GM19035 (cell line): Measurements from ENCODE around the gene FNDC3A.
"Not testable (repeated sequence)": the region's sequence is repeated elsewhere in the genome, so short reads cannot be mapped to it uniquely, and the experiment has no call there.

Experiments
- ATAC-seq: cut with Tn5 transposase; IDR thresholded peaks from one replicate; pipeline ENCODE4 v1.9.1; 2021; ENCODE audit not compliant: unreplicated experiment

FNDC3A gene

GRCh38 chr13:49125964-49126524 lies 150.3 kb downstream of the FNDC3A start:
- no peak for ATAC-seq

GRCh38 chr13:49132479-49133002 lies 156.8 kb downstream of the FNDC3A start:
- ATAC-seq = no peak

GRCh38 chr13:49134305-49134704 lies 158.6 kb downstream of the FNDC3A start:
- no peak for ATAC-seq

- ATAC-seq = not testable (repeated sequence)
These were observed 161.5 kb downstream of the FNDC3A start for GRCh38 chr13:49137138-49137643.

- ATAC-seq = no peak
These were observed 165.3 kb downstream of the FNDC3A start for GRCh38 chr13:49140910-49141611.

- no peak for ATAC-seq
These were observed 171.2 kb downstream of the FNDC3A start for GRCh38 chr13:49146950-49147355.

GRCh38 chr13:49148405-49148804 lies 172.7 kb downstream of the FNDC3A start:
- ATAC-seq = no peak

- ATAC-seq = not testable (repeated sequence)
These were observed 182.4 kb downstream of the FNDC3A start for GRCh38 chr13:49157955-49158584.

- ATAC-seq = not testable (repeated sequence)
These were observed 187.4 kb downstream of the FNDC3A start for GRCh38 chr13:49163162-49163561.

- no peak for ATAC-seq
These were observed 189.0 kb downstream of the FNDC3A start for GRCh38 chr13:49164712-49165111.

GRCh38 chr13:49165798-49166752 lies 190.4 kb downstream of the FNDC3A start:
- ATAC-seq = no peak

GRCh38 chr13:49171359-49171758 lies 195.6 kb downstream of the FNDC3A start:
- ATAC-seq = no peak

- ATAC-seq = no peak
These were observed 208.1 kb downstream of the FNDC3A start for GRCh38 chr13:49183672-49184325.

GRCh38 chr13:49184621-49185020 lies 208.9 kb downstream of the FNDC3A start:
- ATAC-seq = no peak

- ATAC-seq = no peak
These were observed 209.6 kb downstream of the FNDC3A start for GRCh38 chr13:49185264-49185663.

- ATAC-seq = no peak
These were observed 215.2 kb downstream of the FNDC3A start for GRCh38 chr13:49190901-49191300.

GRCh38 chr13:49206641-49207040 lies 230.9 kb downstream of the FNDC3A start:
- ATAC-seq = no peak

- no peak for ATAC-seq
These were observed 232.9 kb downstream of the FNDC3A start for GRCh38 chr13:49208619-49209018.

GRCh38 chr13:49210114-49210513 lies 234.4 kb downstream of the FNDC3A start:
- ATAC-seq = no peak

GRCh38 chr13:49210669-49211068 lies 235.0 kb downstream of the FNDC3A start:
- no peak for ATAC-seq
